Upper lobe of left lung (tissue), 4 donors: ENCODE data around the gene CCER1.

ENCODE experiments used
- EP300 ChIP-seq, 4 donors: sonication (generic); formaldehyde crosslinking; IDR thresholded peaks; one replicate each; pipeline ENCODE4 v1.5.1; 2017; ENCODE audit warnings: antibody characterized with exemption in 4 of 4, control low read depth in 2 of 4
- POLR2A ChIP-seq, 4 donors: fragments of 450-650 bp; IDR thresholded peaks; one replicate each; pipeline ENCODE4 v1.5.1; 2016 to 2017; ENCODE audit warnings: antibody characterized with exemption in 4 of 4, mild to moderate bottlenecking in 2 of 4
- POLR2AphosphoS5 ChIP-seq, 2 donors: sonication (generic); formaldehyde crosslinking; IDR thresholded peaks; one replicate each; pipeline ENCODE4 v1.5.1; 2017; ENCODE audit warnings: antibody characterized with exemption in 2 of 2
- TF ChIP-seq, protein P1 (sequence below), 6 experiments: fragments of 450-650 bp in 4 of 6; fragments of 200-600 bp in 2 of 6; sonication (generic) in 2 of 6; IDR thresholded peaks; one replicate each; pipeline ENCODE4 v1.5.1; 2016 to 2019; ENCODE audit warnings: antibody characterized with exemption in 6 of 6

DNA sequence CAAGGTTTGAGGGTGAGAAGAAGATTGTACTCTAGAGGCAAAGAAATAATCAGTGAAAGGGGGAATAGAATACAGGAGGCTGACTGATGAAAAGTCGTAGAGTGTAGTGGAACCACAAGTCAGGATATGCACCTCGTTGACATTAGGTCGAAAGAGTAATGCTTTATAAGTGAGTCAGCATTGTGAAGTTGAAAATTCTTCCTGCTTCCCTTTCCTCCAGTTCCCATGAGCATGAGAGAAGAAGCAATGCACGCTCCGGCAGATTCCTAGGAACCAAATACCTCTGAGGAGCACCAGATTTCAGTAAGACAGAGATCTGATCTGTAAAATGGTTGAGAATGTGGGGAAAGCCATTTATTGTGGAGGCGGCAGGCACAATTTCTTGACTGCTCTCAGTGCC lies 16.5 kb downstream of the CCER1 start:
- TF ChIP-seq POLR2AphosphoS5 (IDR thresholded peaks at IDR 0.05) (no peak), EP300 (IDR thresholded peaks at IDR 0.05) (no peak), POLR2A (IDR thresholded peaks at IDR 0.05) (no peak)
- TF ChIP-seq, protein P1, sequence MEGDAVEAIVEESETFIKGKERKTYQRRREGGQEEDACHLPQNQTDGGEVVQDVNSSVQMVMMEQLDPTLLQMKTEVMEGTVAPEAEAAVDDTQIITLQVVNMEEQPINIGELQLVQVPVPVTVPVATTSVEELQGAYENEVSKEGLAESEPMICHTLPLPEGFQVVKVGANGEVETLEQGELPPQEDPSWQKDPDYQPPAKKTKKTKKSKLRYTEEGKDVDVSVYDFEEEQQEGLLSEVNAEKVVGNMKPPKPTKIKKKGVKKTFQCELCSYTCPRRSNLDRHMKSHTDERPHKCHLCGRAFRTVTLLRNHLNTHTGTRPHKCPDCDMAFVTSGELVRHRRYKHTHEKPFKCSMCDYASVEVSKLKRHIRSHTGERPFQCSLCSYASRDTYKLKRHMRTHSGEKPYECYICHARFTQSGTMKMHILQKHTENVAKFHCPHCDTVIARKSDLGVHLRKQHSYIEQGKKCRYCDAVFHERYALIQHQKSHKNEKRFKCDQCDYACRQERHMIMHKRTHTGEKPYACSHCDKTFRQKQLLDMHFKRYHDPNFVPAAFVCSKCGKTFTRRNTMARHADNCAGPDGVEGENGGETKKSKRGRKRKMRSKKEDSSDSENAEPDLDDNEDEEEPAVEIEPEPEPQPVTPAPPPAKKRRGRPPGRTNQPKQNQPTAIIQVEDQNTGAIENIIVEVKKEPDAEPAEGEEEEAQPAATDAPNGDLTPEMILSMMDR (IDR thresholded peaks at IDR 0.05) = no peak
